Fibroblast of upper back skin (primary cell): ENCODE results near the gene COBL.
"Not testable (repeated sequence)": the region's sequence is repeated elsewhere in the genome, so short reads cannot be mapped to it uniquely, and the experiment has no call there.

Experiments used
- DNase-seq: peaks from one replicate; pipeline ENCODE4 v3.0.0-alpha.2; 2013

The COBL gene

GRCh38 chr7:51014811-51015210 lies 301.8 kb downstream of the COBL start:
- no peak for DNase-seq

- no peak for DNase-seq
Observed at GRCh38 chr7:51013861-51014511, 302.6 kb downstream of the COBL start.

- no peak for DNase-seq
Observed at GRCh38 chr7:51013218-51013786, 303.3 kb downstream of the COBL start.

GRCh38 chr7:51012569-51013217 lies 303.9 kb downstream of the COBL start:
- DNase-seq, result no peak

GRCh38 chr7:51011710-51012350 lies 304.8 kb downstream of the COBL start:
- DNase-seq, result no peak

- no peak for DNase-seq
Observed at GRCh38 chr7:51010534-51010933, 306.1 kb downstream of the COBL start.

GRCh38 chr7:51009716-51010496 lies 306.7 kb downstream of the COBL start:
- DNase-seq, result peak; percentile 60

GRCh38 chr7:51007551-51008505 lies 308.8 kb downstream of the COBL start:
- DNase-seq, result no peak

GRCh38 chr7:51006483-51007235 lies 309.9 kb downstream of the COBL start:
- DNase-seq, result no peak

- DNase-seq, result no peak
Observed at GRCh38 chr7:51005074-51005473, 311.5 kb downstream of the COBL start.

- DNase-seq, result no peak
Observed at GRCh38 chr7:51000956-51001355, 315.7 kb downstream of the COBL start.

- no peak for DNase-seq
Observed at GRCh38 chr7:50994753-50995319, 321.8 kb downstream of the COBL start.

GRCh38 chr7:50990214-50990613 lies 326.4 kb downstream of the COBL start:
- DNase-seq, result not testable (repeated sequence)

- DNase-seq, result no peak
Observed at GRCh38 chr7:50988988-50989387, 327.6 kb downstream of the COBL start.

- DNase-seq, result no peak
Observed at GRCh38 chr7:50988465-50988864, 328.1 kb downstream of the COBL start.

- DNase-seq, result no peak
Observed at GRCh38 chr7:50985096-50985495, 331.5 kb downstream of the COBL start.

- DNase-seq, result no peak
Observed at GRCh38 chr7:50983850-50984249, 332.8 kb downstream of the COBL start.

- DNase-seq, result no peak
Observed at GRCh38 chr7:50982626-50983025, 334.0 kb downstream of the COBL start.

GRCh38 chr7:50981743-50982142 lies 334.9 kb downstream of the COBL start:
- DNase-seq, result no peak

- no peak for DNase-seq
Observed at GRCh38 chr7:50980411-50980810, 336.2 kb downstream of the COBL start.
